ENCODE measurements around the gene CALN1. TPM values are rescaled to one million over a fixed set of nuclear protein-coding genes. Genes with fewer than 3 reads are reported as not detected.

Gene CALN1
- total RNA-seq, 1 experiment from 2014 or later, result not detected

DNA sequence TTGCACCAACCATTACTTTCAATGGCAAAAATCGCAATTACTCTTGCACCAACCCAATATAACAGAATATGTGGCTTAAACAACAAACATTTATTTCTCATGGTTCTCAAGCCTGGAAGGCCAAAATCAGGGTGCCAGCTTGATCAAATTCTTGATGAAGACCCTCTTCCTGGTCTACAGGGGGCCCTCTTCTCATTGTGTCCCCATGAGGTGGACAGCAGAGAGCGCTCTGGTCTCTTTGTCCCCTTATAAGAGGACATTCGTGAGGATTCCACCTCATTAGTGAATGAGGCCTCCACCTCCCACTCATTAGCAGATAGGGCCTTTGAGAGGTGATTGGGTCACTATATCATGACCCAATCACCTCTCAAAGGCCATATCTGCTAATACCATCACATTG is 120.0 kb downstream of the CALN1 start:
- Histone ChIP-seq H3K4me3 (ENCODE audit: low read depth, low read length) (no peak overlapping the region), H3K36me3 (ENCODE audit: control insufficient read depth, insufficient read depth, low read length) (no peaks in the 10 kb centered on the region), H3K27me3 (replicated peaks; ENCODE audit: control insufficient read depth, insufficient read depth, low read length) (no peaks in the 10 kb centered on the region), H3K9me3 (no peaks in the 10 kb centered on the region), H3K4me1 (no peaks in the 10 kb centered on the region)
- no TSS peak for BruUV-seq (replicated peaks)
- no peak overlapping the region for H3K27ac Mint-ChIP-seq (ENCODE audit: unreplicated experiment)
- peaks cover 6% of the 10 kb centered on the region for H3K27me3 Mint-ChIP-seq (ENCODE audit: insufficient read depth, unreplicated experiment)
- intact Hi-C loops (cut with micrococcal nuclease; ENCODE audit: unreplicated experiment), result no loop called here
- DNase-seq, result no peak
- no peaks in the 10 kb centered on the region for H3K4me1 Mint-ChIP-seq (ENCODE audit: low read depth, unreplicated experiment)
- ChIA-PET CTCF (no interaction called here), POLR2A (no interaction called here)
- no peaks in the 10 kb centered on the region for H3K36me3 Mint-ChIP-seq (ENCODE audit: insufficient read depth, unreplicated experiment)
- H3K9me3 Mint-ChIP-seq (ENCODE audit: unreplicated experiment), result peaks cover 7% of the 10 kb centered on the region
- no peak overlapping the region for H3K4me3 Mint-ChIP-seq (ENCODE audit: unreplicated experiment)
- TF ChIP-seq CTCF (IDR thresholded peaks at IDR 0.05; ENCODE audit: insufficient read depth in 1 of 2, low read depth in 1 of 2, low read length in 1 of 2, severe bottlenecking in 1 of 2, unreplicated experiment in 1 of 2), result no peak

- H3K9me3 Mint-ChIP-seq (ENCODE audit: unreplicated experiment), result peaks cover 7% of the 10 kb centered on the region
- DNase-seq, result no peak
- Histone ChIP-seq H3K27me3 (replicated peaks; ENCODE audit: control insufficient read depth, insufficient read depth, low read length) (no peaks in the 10 kb centered on the region), H3K4me1 (no peaks in the 10 kb centered on the region), H3K4me3 (ENCODE audit: low read depth, low read length) (no peak overlapping the region), H3K9me3 (no peaks in the 10 kb centered on the region), H3K36me3 (ENCODE audit: control insufficient read depth, insufficient read depth, low read length) (no peaks in the 10 kb centered on the region)
- no TSS peak for BruUV-seq (replicated peaks)
- no peaks in the 10 kb centered on the region for H3K4me1 Mint-ChIP-seq (ENCODE audit: low read depth, unreplicated experiment)
- TF ChIP-seq CTCF (IDR thresholded peaks at IDR 0.05; ENCODE audit: insufficient read depth in 1 of 2, low read depth in 1 of 2, low read length in 1 of 2, severe bottlenecking in 1 of 2, unreplicated experiment in 1 of 2), result no peak
- no peak overlapping the region for H3K4me3 Mint-ChIP-seq (ENCODE audit: unreplicated experiment)
- intact Hi-C loops (cut with micrococcal nuclease; ENCODE audit: unreplicated experiment), result no loop called here
- ChIA-PET POLR2A (no interaction called here), CTCF (no interaction called here)
- H3K36me3 Mint-ChIP-seq (ENCODE audit: insufficient read depth, unreplicated experiment), result no peaks in the 10 kb centered on the region
- no peak overlapping the region for H3K27ac Mint-ChIP-seq (ENCODE audit: unreplicated experiment)
- H3K27me3 Mint-ChIP-seq (ENCODE audit: insufficient read depth, unreplicated experiment), result no peaks in the 10 kb centered on the region
These were observed 125.6 kb downstream of the CALN1 start for GRCh38 chr7:72286519-72286918.

- Histone ChIP-seq H3K4me3 (ENCODE audit: low read depth, low read length) (no peak overlapping the region), H3K4me1 (no peaks in the 10 kb centered on the region), H3K27me3 (replicated peaks; ENCODE audit: control insufficient read depth, insufficient read depth, low read length) (no peaks in the 10 kb centered on the region), H3K9me3 (no peaks in the 10 kb centered on the region), H3K36me3 (ENCODE audit: control insufficient read depth, insufficient read depth, low read length) (no peaks in the 10 kb centered on the region)
- Mint-ChIP-seq H3K4me3 (ENCODE audit: unreplicated experiment) (no peak overlapping the region), H3K27ac (ENCODE audit: unreplicated experiment) (no peak overlapping the region), H3K27me3 (ENCODE audit: insufficient read depth, unreplicated experiment) (no peaks in the 10 kb centered on the region), H3K36me3 (ENCODE audit: insufficient read depth, unreplicated experiment) (no peaks in the 10 kb centered on the region), H3K9me3 (ENCODE audit: unreplicated experiment) (peaks cover 5% of the 10 kb centered on the region), H3K4me1 (ENCODE audit: low read depth, unreplicated experiment) (no peaks in the 10 kb centered on the region)
- ChIA-PET CTCF (no interaction called here), POLR2A (no interaction called here)
- no peak for DNase-seq
- intact Hi-C loops (cut with micrococcal nuclease; ENCODE audit: unreplicated experiment), result no loop called here
- BruUV-seq (replicated peaks), result no TSS peak
- no peak for TF ChIP-seq CTCF (IDR thresholded peaks at IDR 0.05; ENCODE audit: insufficient read depth in 1 of 2, low read depth in 1 of 2, low read length in 1 of 2, severe bottlenecking in 1 of 2, unreplicated experiment in 1 of 2)
These were observed 128.8 kb downstream of the CALN1 start for GRCh38 chr7:72283309-72283708.

All from Caco-2 (cell line).